GM23338 (cell line): ENCODE results near the gene DNAJC13. TPM values are rescaled to one million over a fixed set of nuclear protein-coding genes. Genes with fewer than 3 reads are reported as not detected.

Experiments used
- ATAC-seq: fragments of 200-7000 bp; cut with Tn5 transposase; 3 replicates; pipeline ENCODE4 v1.9.1; 2020
- DNase-seq: peaks from one replicate; pipeline ENCODE4 v3.0.0-alpha.2; 2015; ENCODE audit warnings: low spot score
- H2AFZ ChIP-seq: fragments of 200-600 bp; sonication (generic); 2 replicates; pipeline ENCODE4 v1.8.0; 2016; ENCODE audit warnings: antibody characterized with exemption, mild to moderate bottlenecking, moderate library complexity
- H3F3A ChIP-seq: fragments of 200-600 bp; sonication (generic); replicated peaks from 2 replicates; pipeline ENCODE4 v1.8.0; 2017; ENCODE audit warnings: antibody characterized with exemption, mixed run types, low read depth
- H3K27ac ChIP-seq: fragments of 200-600 bp; sonication (generic); 2 replicates; pipeline ENCODE4 v1.6.1; 2016; ENCODE audit warnings: low read depth
- H3K27me3 ChIP-seq: fragments of 200-600 bp; sonication (generic); 2 replicates; pipeline ENCODE4 v1.8.0; 2016; ENCODE audit warnings: mild to moderate bottlenecking, mixed run types, moderate library complexity; ENCODE audit not compliant: insufficient read depth
- H3K36me3 ChIP-seq: fragments of 200-600 bp; sonication (generic); 2 replicates; pipeline ENCODE4 v1.8.0; 2016; ENCODE audit warnings: mild to moderate bottlenecking; ENCODE audit not compliant: insufficient read depth
- H3K4me1 ChIP-seq: fragments of 200-600 bp; sonication (generic); 2 replicates; pipeline ENCODE4 v1.8.0; 2016; ENCODE audit warnings: mild to moderate bottlenecking, moderate library complexity; ENCODE audit not compliant: insufficient read depth
- H3K4me2 ChIP-seq: fragments of 200-600 bp; sonication (generic); 2 replicates; pipeline ENCODE4 v1.7.1; 2017; ENCODE audit warnings: mixed run types
- H3K4me3 ChIP-seq: fragments of 200-600 bp; sonication (generic); 2 replicates; pipeline ENCODE4 v1.6.1; 2016; ENCODE audit warnings: mixed run types
- H3K79me2 ChIP-seq: fragments of 200-600 bp; sonication (generic); replicated peaks from 2 replicates; pipeline ENCODE4 v1.8.0; 2017; ENCODE audit warnings: mild to moderate bottlenecking; ENCODE audit not compliant: insufficient read depth
- H3K9me2 ChIP-seq: fragments of 200-600 bp; sonication (generic); 2 replicates; pipeline ENCODE4 v1.8.0; 2017; ENCODE audit not compliant: insufficient read depth
- H4K20me1 ChIP-seq: fragments of 200-600 bp; sonication (generic); replicated peaks from 2 replicates; pipeline ENCODE4 v1.8.0; 2017; ENCODE audit warnings: mild to moderate bottlenecking; ENCODE audit not compliant: insufficient read depth
- H3K27ac Mint-ChIP-seq: 2 replicates; pipeline ENCODE4 v1.8.0; 2020; ENCODE audit warnings: inconsistent platforms, mild to moderate bottlenecking, moderate library complexity, mixed read lengths
- H3K27me3 Mint-ChIP-seq: 3 replicates; pipeline ENCODE4 v1.8.0; 2022; ENCODE audit warnings: low read depth, mild to moderate bottlenecking, moderate library complexity, mixed read lengths, inconsistent platforms; ENCODE audit not compliant: insufficient read depth, poor library complexity
- H3K36me3 Mint-ChIP-seq: 3 replicates; pipeline ENCODE4 v1.8.0; 2021; ENCODE audit warnings: low read depth, mild to moderate bottlenecking, inconsistent platforms, moderate library complexity, mixed read lengths
- H3K4me1 Mint-ChIP-seq: 3 replicates; pipeline ENCODE4 v1.8.0; 2020; ENCODE audit warnings: mild to moderate bottlenecking, inconsistent platforms, mixed read lengths
- H3K4me3 Mint-ChIP-seq: 3 replicates; pipeline ENCODE4 v1.8.0; 2021; ENCODE audit warnings: moderate library complexity, mild to moderate bottlenecking, inconsistent platforms, mixed read lengths
- H3K9me3 Mint-ChIP-seq: 3 replicates; pipeline ENCODE4 v1.8.0; 2020; ENCODE audit warnings: moderate library complexity, mild to moderate bottlenecking, inconsistent platforms, mixed read lengths
- CREB1 ChIP-seq: fragments of 250-450 bp; sonication (Bioruptor Pico); IDR thresholded peaks from 2 replicates; pipeline ENCODE4 v1.5.0; 2020; ENCODE audit warnings: low read depth, mild to moderate bottlenecking, moderate library complexity
- EZH2phosphoT487 ChIP-seq: fragments of 200-600 bp; sonication (generic); IDR thresholded peaks from one replicate; pipeline ENCODE4 v1.8.1; 2018; ENCODE audit warnings: antibody characterized with exemption; ENCODE audit not compliant: unreplicated experiment
- JUNB ChIP-seq: IDR thresholded peaks from one replicate; pipeline ENCODE4 v1.6.1; 2016; ENCODE audit warnings: antibody characterized with exemption; ENCODE audit not compliant: unreplicated experiment
- NANOG ChIP-seq: IDR thresholded peaks from 2 replicates; pipeline ENCODE4 v1.6.1; 2016; ENCODE audit warnings: antibody characterized with exemption, borderline replicate concordance
- polyA plus RNA-seq: library from polyadenylated mRNA; unstranded; fragments of >200 nt; fragmentation: Nextera tagmentation; extraction: Ambion mirVana; gene quantifications from 2 replicates; pipeline ENCODE4 v1.2.1, GENCODE V29; 2016
- total RNA-seq: library from RNA; depleted of rRNA; stranded (reverse); fragments of >200 nt; shearing (Covaris generic); gene quantifications from 2 replicates; pipeline ENCODE4 v1.2.3, GENCODE V29; 2014
- TF ChIP-seq, protein P1 (sequence below): fragments of 250-450 bp; sonication (Bioruptor Pico); IDR thresholded peaks from 2 replicates; pipeline ENCODE4 v1.5.0; 2020; ENCODE audit warnings: mild to moderate bottlenecking, moderate library complexity

DNAJC13 gene
- total and polyA plus RNA-seq, 2 experiments from 2014 or later, result 8.3 to 33.6 TPM

DNA sequence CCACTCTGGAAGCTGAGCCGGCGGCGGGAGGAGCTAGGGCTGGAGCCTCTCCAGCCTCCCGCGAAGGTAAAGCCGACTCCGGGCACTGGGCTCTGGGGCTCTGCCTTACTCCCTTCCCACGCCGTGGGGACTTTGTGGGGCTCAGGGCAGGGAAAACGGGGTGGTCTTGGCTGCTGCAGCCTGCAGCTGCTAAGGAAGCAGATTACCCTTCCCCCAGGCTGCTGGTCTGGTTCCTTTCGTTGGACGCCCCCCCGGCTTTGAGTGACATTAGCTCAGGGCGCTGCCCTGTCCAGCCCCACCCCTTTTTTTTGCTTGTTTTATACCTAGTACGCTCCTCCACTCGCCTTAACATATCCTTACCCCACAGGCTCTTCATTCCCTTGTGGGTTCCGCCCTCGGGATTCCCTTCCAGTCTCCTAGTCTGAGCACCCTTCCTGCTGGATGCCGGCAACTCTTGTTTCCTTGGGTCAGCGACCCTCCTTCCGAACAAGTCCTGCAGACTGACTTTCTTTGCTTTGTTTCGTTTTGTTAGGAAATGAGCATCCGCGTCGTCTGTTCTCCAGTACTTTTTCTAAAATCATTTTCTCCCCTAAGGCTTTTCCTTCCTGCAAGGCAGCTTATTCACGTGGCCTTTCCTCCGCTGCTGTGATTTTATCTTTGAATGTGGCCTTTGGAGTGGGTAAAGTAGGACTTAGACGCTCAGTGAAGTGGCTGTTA is 551 bp downstream of the DNAJC13 start:
- H3K27ac ChIP-seq, result peak overlapping the region; percentile 88
- H3K4me1 ChIP-seq, result peaks cover 6% of the 10 kb centered on the region
- H3K4me3 ChIP-seq, result peak overlapping the region; percentile 95
- H3K79me2 ChIP-seq, result peaks cover 53% of the 10 kb centered on the region
- Mint-ChIP-seq H3K27ac (peak overlapping the region; percentile 92), H3K4me1 (peaks cover 15% of the 10 kb centered on the region), H3K27me3 (peaks cover 9% of the 10 kb centered on the region), H3K4me3 (peak overlapping the region; percentile 99), H3K9me3 (no peaks in the 10 kb centered on the region; the same call in 2 of the 3 replicates), H3K36me3 (peaks cover 2% of the 10 kb centered on the region; the same call in 1 of the 3 replicates)
- no peaks in the 10 kb centered on the region for H3K27me3 ChIP-seq
- DNase-seq (peak; percentile 83), ATAC-seq (peak; percentile 66)
- no peaks in the 10 kb centered on the region for H3K36me3 ChIP-seq
- peak overlapping the region; percentile 79 for H2AFZ ChIP-seq
- H3K9me2 ChIP-seq, result no peaks in the 10 kb centered on the region
- peak overlapping the region; percentile 95 for H3K4me2 ChIP-seq
- H4K20me1 ChIP-seq, result no peaks in the 10 kb centered on the region
- TF ChIP-seq JUNB, result no peak
- no peak for TF ChIP-seq CREB1 (CRISPR knock-in tag)
- TF ChIP-seq, protein P1, sequence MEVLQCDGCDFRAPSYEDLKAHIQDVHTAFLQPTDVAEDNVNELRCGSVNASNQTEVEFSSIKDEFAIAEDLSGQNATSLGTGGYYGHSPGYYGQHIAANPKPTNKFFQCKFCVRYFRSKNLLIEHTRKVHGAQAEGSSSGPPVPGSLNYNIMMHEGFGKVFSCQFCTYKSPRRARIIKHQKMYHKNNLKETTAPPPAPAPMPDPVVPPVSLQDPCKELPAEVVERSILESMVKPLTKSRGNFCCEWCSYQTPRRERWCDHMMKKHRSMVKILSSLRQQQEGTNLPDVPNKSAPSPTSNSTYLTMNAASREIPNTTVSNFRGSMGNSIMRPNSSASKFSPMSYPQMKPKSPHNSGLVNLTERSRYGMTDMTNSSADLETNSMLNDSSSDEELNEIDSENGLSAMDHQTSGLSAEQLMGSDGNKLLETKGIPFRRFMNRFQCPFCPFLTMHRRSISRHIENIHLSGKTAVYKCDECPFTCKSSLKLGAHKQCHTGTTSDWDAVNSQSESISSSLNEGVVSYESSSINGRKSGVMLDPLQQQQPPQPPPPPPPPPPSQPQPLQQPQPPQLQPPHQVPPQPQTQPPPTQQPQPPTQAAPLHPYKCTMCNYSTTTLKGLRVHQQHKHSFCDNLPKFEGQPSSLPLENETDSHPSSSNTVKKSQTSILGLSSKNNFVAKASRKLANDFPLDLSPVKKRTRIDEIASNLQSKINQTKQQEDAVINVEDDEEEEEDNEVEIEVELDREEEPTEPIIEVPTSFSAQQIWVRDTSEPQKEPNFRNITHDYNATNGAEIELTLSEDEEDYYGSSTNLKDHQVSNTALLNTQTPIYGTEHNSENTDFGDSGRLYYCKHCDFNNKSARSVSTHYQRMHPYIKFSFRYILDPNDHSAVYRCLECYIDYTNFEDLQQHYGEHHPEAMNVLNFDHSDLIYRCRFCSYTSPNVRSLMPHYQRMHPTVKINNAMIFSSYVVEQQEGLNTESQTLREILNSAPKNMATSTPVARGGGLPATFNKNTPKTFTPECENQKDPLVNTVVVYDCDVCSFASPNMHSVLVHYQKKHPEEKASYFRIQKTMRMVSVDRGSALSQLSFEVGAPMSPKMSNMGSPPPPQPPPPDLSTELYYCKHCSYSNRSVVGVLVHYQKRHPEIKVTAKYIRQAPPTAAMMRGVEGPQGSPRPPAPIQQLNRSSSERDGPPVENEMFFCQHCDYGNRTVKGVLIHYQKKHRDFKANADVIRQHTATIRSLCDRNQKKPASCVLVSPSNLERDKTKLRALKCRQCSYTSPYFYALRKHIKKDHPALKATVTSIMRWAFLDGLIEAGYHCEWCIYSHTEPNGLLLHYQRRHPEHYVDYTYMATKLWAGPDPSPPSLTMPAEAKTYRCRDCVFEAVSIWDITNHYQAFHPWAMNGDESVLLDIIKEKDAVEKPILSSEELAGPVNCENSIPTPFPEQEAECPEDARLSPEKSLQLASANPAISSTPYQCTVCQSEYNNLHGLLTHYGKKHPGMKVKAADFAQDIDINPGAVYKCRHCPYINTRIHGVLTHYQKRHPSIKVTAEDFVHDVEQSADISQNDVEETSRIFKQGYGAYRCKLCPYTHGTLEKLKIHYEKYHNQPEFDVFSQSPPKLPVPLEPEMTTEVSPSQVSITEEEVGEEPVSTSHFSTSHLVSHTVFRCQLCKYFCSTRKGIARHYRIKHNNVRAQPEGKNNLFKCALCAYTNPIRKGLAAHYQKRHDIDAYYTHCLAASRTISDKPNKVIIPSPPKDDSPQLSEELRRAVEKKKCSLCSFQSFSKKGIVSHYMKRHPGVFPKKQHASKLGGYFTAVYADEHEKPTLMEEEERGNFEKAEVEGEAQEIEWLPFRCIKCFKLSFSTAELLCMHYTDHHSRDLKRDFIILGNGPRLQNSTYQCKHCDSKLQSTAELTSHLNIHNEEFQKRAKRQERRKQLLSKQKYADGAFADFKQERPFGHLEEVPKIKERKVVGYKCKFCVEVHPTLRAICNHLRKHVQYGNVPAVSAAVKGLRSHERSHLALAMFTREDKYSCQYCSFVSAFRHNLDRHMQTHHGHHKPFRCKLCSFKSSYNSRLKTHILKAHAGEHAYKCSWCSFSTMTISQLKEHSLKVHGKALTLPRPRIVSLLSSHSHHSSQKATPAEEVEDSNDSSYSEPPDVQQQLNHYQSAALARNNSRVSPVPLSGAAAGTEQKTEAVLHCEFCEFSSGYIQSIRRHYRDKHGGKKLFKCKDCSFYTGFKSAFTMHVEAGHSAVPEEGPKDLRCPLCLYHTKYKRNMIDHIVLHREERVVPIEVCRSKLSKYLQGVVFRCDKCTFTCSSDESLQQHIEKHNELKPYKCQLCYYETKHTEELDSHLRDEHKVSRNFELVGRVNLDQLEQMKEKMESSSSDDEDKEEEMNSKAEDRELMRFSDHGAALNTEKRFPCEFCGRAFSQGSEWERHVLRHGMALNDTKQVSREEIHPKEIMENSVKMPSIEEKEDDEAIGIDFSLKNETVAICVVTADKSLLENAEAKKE (CRISPR knock-in tag), result no peak
- H3F3A ChIP-seq, result no peaks in the 10 kb centered on the region

GRCh38 chr3:132418916-132419315 is 1.6 kb downstream of the DNAJC13 start:
- no peak overlapping the region for H3K27ac ChIP-seq
- H3K27ac Mint-ChIP-seq, result no peak overlapping the region
- H3K9me3 Mint-ChIP-seq, result no peaks in the 10 kb centered on the region; the same call in 2 of the 3 replicates
- DNase-seq (no peak), ATAC-seq (no peak)
- H3K4me1 ChIP-seq, result peaks cover 6% of the 10 kb centered on the region
- peak overlapping the region; percentile 95 for H3K4me3 ChIP-seq
- peaks cover 2% of the 10 kb centered on the region; the same call in 1 of the 3 replicates for H3K36me3 Mint-ChIP-seq
- H3K9me2 ChIP-seq, result no peaks in the 10 kb centered on the region
- no peak overlapping the region for H2AFZ ChIP-seq
- H3K4me3 Mint-ChIP-seq, result peak overlapping the region; percentile 99
- TF ChIP-seq EZH2phosphoT487 (no peak), NANOG (no peak)
- H3K36me3 ChIP-seq, result no peaks in the 10 kb centered on the region
- H3K27me3 Mint-ChIP-seq, result peaks cover 6% of the 10 kb centered on the region
- H3K27me3 ChIP-seq, result no peaks in the 10 kb centered on the region
- H3K4me1 Mint-ChIP-seq, result peaks cover 15% of the 10 kb centered on the region
- peak overlapping the region; percentile 95 for H3K4me2 ChIP-seq
- no peaks in the 10 kb centered on the region for H3F3A ChIP-seq
- H4K20me1 ChIP-seq, result no peaks in the 10 kb centered on the region; the same call in 1 of the 2 replicates
- peaks cover 63% of the 10 kb centered on the region for H3K79me2 ChIP-seq
